ENCODE data around the gene NDUFV3. TPM values are rescaled to one million over a fixed set of nuclear protein-coding genes. Genes with fewer than 3 reads are reported as not detected.

NDUFV3 gene
- total and polyA plus RNA-seq, 2 donors (not counting 1 experiment from before 2014, with no cell fraction given) = 37.7 to 38.2 TPM

DNA sequence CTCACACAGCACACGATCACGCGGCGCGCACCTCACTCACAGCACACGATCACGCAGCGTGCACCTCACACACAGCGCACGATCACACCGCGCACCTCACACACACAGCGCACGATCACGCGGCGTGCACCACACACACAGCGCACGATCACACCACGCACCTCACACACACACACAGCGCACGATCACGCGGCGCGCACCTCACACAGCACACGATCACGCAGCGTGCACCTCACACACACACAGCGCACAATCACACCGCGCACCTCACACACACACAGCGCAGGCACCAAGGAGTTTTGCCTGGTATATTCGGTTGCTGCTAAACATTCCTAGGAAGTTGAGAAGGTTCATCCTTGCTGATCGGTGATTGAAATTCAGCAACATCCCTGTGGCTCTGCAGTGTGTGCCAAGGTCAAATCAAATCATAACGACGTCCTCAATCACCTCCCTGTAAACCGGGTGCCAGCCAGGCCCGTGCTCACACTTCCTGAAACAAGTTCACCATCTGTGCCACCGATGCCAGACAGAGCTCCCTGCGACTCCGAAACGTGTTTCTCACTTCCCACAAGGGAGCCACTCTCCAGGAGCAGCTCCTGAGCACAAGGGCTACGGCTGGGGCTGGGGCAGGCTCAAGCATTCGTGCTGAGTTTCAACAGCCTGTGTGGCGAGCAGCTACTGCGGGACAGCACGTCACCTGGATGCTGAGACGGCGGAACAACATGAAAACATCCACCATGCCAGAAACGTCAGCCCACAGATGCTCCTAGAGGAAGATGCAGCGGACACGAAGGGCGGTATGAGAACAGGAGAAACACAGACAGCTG is 44.0 kb upstream of the NDUFV3 start:
- no peak overlapping the region for H2AFZ ChIP-seq (ENCODE audit: low read length)
- H3K4me1 ChIP-seq (ENCODE audit: control insufficient read depth, extremely low read depth, insufficient read depth, low read length) = peaks cover 2% of the 10 kb centered on the region
- no peaks in the 10 kb centered on the region for H4K20me1 ChIP-seq (ENCODE audit: control insufficient read depth, extremely low read depth, insufficient read depth, low read length)
- no peak for TF ChIP-seq EZH2 (IDR thresholded peaks at IDR 0.05; ENCODE audit: low read length, missing control alignments)
- TF ChIP-seq, protein P1, sequence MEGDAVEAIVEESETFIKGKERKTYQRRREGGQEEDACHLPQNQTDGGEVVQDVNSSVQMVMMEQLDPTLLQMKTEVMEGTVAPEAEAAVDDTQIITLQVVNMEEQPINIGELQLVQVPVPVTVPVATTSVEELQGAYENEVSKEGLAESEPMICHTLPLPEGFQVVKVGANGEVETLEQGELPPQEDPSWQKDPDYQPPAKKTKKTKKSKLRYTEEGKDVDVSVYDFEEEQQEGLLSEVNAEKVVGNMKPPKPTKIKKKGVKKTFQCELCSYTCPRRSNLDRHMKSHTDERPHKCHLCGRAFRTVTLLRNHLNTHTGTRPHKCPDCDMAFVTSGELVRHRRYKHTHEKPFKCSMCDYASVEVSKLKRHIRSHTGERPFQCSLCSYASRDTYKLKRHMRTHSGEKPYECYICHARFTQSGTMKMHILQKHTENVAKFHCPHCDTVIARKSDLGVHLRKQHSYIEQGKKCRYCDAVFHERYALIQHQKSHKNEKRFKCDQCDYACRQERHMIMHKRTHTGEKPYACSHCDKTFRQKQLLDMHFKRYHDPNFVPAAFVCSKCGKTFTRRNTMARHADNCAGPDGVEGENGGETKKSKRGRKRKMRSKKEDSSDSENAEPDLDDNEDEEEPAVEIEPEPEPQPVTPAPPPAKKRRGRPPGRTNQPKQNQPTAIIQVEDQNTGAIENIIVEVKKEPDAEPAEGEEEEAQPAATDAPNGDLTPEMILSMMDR (conservative IDR thresholded peaks at IDR 0.05 in 1 of 2, IDR thresholded peaks at IDR 0.05 in 1 of 2; ENCODE audit: low read depth in 1 of 2, low read length in 2 of 2) = no peak
- H3K4me3 ChIP-seq (replicated peaks in 1 of 4; ENCODE audit: control extremely low read depth in 1 of 4, insufficient read depth in 1 of 4, low read depth in 3 of 4, low read length in 4 of 4) = no peak overlapping the region
- DNase-seq (ENCODE audit: low read depth in 2 of 2) = no peak
- no peak overlapping the region for H3K4me2 ChIP-seq (ENCODE audit: extremely low read depth, insufficient read depth, low read length)
- H3K27ac ChIP-seq (ENCODE audit: insufficient read depth, low read length) = no peak overlapping the region
- peaks cover 34% of the 10 kb centered on the region for H3K36me3 ChIP-seq (ENCODE audit: control insufficient read depth, insufficient read depth, low read length)
- peaks cover 4% of the 10 kb centered on the region for H3K79me2 ChIP-seq (ENCODE audit: control insufficient read depth, insufficient read depth, low read length)
- no peaks in the 10 kb centered on the region for H3K27me3 ChIP-seq (ENCODE audit: control insufficient read depth, insufficient read depth, low read length)
- H3K9ac ChIP-seq (ENCODE audit: insufficient read depth, low read length) = no peak overlapping the region
- no peaks in the 10 kb centered on the region for H3K9me3 ChIP-seq (ENCODE audit: control insufficient read depth, insufficient read depth, low read depth, low read length)

DNA sequence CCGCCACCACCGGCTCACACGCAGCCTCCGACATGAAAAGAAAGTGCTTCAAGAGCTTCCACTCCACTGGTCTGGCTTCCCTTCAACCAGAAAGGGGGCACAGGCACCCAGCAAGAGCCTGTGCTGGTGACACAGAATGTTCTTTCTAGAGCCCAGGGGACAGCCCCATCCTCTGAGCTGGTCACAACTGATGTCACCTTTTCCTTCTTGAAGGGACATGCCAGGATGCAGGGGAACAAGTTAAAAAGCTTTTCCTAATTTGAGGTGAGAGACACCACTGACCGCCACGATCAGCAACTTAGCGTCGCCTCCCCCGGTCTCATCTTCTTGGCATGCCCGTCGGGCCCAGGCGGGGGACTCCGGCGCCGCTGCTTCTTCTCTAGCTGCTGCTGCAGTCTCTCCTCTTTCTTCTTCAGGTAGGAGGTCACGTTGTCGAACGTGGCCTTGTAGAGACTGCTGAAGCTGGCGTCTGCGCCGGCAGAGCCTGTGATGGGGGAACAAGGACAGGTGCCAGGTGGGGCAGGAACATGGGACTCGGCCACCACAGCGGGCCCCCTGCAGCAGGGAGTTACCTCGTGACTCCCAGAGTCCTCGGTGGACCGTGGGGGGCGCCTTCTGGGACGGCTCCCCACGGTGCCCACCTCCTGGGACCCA is 43.2 kb upstream of the NDUFV3 start:
- TF ChIP-seq EZH2 (IDR thresholded peaks at IDR 0.05; ENCODE audit: low read length, missing control alignments) = no peak
- TF ChIP-seq, protein P1 (conservative IDR thresholded peaks at IDR 0.05 in 1 of 2, IDR thresholded peaks at IDR 0.05 in 1 of 2; ENCODE audit: low read depth in 1 of 2, low read length in 2 of 2) = no peak
- Histone ChIP-seq H3K9me3 (ENCODE audit: control insufficient read depth, insufficient read depth, low read depth, low read length) (no peaks in the 10 kb centered on the region), H3K79me2 (ENCODE audit: control insufficient read depth, insufficient read depth, low read length) (peaks cover 2% of the 10 kb centered on the region), H3K36me3 (ENCODE audit: control insufficient read depth, insufficient read depth, low read length) (peaks cover 40% of the 10 kb centered on the region), H3K4me3 (replicated peaks in 1 of 4; ENCODE audit: control extremely low read depth in 1 of 4, insufficient read depth in 1 of 4, low read depth in 3 of 4, low read length in 4 of 4) (no peak overlapping the region), H3K4me2 (ENCODE audit: extremely low read depth, insufficient read depth, low read length) (no peak overlapping the region), H4K20me1 (ENCODE audit: control insufficient read depth, extremely low read depth, insufficient read depth, low read length) (no peaks in the 10 kb centered on the region), H3K9ac (ENCODE audit: insufficient read depth, low read length) (no peak overlapping the region), H3K4me1 (ENCODE audit: control insufficient read depth, extremely low read depth, insufficient read depth, low read length) (peaks cover 2% of the 10 kb centered on the region), H2AFZ (ENCODE audit: low read length) (no peak overlapping the region), H3K27ac (ENCODE audit: insufficient read depth, low read length) (no peak overlapping the region), H3K27me3 (ENCODE audit: control insufficient read depth, insufficient read depth, low read length) (no peaks in the 10 kb centered on the region)
- no peak for DNase-seq (ENCODE audit: low read depth in 2 of 2)

DNA sequence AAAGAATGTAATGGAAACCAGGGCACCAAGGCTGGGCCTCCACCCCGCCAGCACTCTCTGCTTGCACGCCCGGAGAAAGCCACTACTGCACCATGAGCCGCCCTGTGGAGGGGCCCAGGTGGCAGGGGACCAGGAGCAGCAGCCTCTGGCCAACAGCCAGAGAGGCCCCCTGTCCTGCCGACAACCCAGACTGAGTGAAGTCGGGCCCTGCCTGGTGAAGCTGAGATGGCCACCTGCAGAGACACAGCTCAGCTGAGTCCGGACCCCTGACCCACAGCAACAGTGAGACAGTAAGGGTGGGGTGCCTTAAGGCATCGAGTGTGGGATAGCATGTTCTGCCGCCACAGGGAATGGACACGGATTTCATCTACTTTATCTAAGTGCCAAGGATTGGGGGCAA is 42.6 kb upstream of the NDUFV3 start:
- Histone ChIP-seq H3K9me3 (ENCODE audit: control insufficient read depth, insufficient read depth, low read depth, low read length) (no peaks in the 10 kb centered on the region), H3K36me3 (ENCODE audit: control insufficient read depth, insufficient read depth, low read length) (peaks cover 44% of the 10 kb centered on the region), H3K4me1 (ENCODE audit: control insufficient read depth, extremely low read depth, insufficient read depth, low read length) (peaks cover 1% of the 10 kb centered on the region), H3K4me3 (replicated peaks in 1 of 4; ENCODE audit: control extremely low read depth in 1 of 4, insufficient read depth in 1 of 4, low read depth in 3 of 4, low read length in 4 of 4) (no peak overlapping the region), H3K27ac (ENCODE audit: insufficient read depth, low read length) (no peak overlapping the region), H3K79me2 (ENCODE audit: control insufficient read depth, insufficient read depth, low read length) (peaks cover under 1% of the 10 kb centered on the region), H3K9ac (ENCODE audit: insufficient read depth, low read length) (no peak overlapping the region), H3K27me3 (ENCODE audit: control insufficient read depth, insufficient read depth, low read length) (no peaks in the 10 kb centered on the region), H3K4me2 (ENCODE audit: extremely low read depth, insufficient read depth, low read length) (no peak overlapping the region), H4K20me1 (ENCODE audit: control insufficient read depth, extremely low read depth, insufficient read depth, low read length) (no peaks in the 10 kb centered on the region), H2AFZ (ENCODE audit: low read length) (no peak overlapping the region)
- TF ChIP-seq EZH2 (IDR thresholded peaks at IDR 0.05; ENCODE audit: low read length, missing control alignments) = no peak
- TF ChIP-seq, protein P1 (conservative IDR thresholded peaks at IDR 0.05 in 1 of 2, IDR thresholded peaks at IDR 0.05 in 1 of 2; ENCODE audit: low read depth in 1 of 2, low read length in 2 of 2) = no peak
- no peak for DNase-seq (ENCODE audit: low read depth in 2 of 2)

Data from fibroblast of lung (primary cell).